Hypothalamus (tissue), 51 donors: Measurements from ENCODE around the gene ADPRS.

Source experiments
- DNase-seq, 51 donors: peaks; one replicate each; lab custom pipeline; 2025; lab: John Stamatoyannopoulos, UW

Gene ADPRS, protein sequence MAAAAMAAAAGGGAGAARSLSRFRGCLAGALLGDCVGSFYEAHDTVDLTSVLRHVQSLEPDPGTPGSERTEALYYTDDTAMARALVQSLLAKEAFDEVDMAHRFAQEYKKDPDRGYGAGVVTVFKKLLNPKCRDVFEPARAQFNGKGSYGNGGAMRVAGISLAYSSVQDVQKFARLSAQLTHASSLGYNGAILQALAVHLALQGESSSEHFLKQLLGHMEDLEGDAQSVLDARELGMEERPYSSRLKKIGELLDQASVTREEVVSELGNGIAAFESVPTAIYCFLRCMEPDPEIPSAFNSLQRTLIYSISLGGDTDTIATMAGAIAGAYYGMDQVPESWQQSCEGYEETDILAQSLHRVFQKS

DNA sequence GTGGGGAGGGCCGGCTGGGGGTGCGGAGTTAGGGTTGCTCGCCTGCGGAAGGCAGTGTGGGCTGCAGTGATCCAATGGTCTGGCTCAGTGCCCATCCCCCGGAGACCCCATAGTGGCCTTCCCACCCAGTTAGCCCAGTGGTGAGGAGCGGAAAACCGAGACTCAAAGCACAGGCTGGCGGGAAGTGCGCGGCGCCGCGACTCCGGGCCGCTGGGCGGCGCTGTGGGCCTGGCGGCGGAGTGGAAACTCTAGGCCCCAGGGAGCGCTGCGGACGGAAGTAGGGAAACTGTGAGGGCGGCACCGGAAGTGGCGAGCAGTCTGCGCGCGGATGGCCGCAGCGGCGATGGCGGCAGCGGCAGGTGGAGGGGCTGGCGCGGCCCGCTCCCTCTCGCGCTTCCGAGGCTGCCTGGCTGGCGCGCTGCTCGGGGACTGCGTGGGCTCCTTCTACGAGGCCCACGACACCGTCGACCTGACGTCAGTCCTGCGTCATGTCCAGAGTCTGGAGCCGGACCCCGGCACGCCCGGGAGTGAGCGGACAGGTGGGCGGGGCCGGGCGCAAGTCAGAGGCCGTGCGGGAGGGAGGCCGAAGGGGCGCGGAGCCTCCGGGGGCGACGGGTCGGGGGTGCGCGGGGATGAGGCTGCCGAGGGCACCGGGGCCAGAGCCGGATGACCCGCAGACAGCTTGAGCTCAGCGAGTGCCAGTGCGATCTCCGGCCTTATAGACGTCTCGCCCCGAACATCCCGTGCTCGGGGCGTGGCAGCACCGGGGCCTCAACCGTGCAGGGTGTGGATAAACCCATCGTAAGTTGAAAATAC is at the start of gene ADPRS:
Gene ADPRS, plus strand, starts transcription at position 316 of the 816 bp plus-strand sequence. Its CDS starts 13 bp downstream, at position 329.
- DNase-seq: peak; percentile 19 to 91 (median 79)

DNA sequence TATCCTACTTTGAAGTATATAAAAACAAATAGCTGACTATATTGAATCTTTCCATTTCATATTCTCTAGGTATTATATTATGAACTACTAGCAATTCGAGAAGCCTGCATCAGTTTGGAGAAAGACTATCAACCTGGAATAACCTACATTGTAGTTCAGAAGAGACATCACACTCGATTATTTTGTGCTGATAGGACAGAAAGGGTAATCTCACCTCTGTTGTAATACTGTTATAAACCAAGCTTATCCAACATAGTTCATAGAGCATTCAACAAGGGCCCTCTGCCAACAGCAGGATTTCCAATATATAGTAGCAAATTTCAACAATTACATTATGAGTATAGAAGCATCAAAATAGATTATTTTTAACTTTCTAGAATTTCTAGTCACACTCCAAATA is 48.5 kb upstream of the ADPRS start:
- no peak for DNase-seq

- DNase-seq: no peak
These were observed 36.9 kb upstream of the ADPRS start for GRCh38 chr1:36051821-36052220.

GRCh38 chr1:36053978-36054377 is 34.7 kb upstream of the ADPRS start:
- no peak for DNase-seq

- no peak for DNase-seq
These were observed 33.0 kb upstream of the ADPRS start for GRCh38 chr1:36055706-36056105.

- DNase-seq: no peak
These were observed 26.4 kb upstream of the ADPRS start for GRCh38 chr1:36062315-36062714.

GRCh38 chr1:36067871-36068270 is 20.8 kb upstream of the ADPRS start:
- DNase-seq: peak in 1 of 51 donors; percentile 15

GRCh38 chr1:36068866-36069265 is 19.8 kb upstream of the ADPRS start:
- no peak for DNase-seq

DNA sequence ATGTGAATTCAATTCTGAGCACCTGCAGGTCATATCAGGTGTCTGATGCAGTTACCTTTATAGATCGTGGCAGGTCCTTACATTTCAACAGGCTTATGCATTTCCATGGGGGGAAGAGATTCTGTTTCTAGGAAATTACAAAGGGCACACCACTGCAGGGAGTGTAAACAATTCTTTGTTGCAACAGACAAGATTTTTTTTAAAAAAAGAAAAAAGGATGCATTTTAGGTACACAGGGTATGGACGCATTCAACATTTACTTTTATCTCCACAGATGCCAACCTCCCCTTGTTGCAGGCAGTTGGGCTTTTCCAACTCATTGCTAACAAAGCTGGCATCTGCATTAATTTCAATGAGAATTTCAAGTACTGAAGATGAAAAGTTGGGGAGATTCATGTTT is 18.3 kb upstream of the ADPRS start:
- no peak for DNase-seq

DNA sequence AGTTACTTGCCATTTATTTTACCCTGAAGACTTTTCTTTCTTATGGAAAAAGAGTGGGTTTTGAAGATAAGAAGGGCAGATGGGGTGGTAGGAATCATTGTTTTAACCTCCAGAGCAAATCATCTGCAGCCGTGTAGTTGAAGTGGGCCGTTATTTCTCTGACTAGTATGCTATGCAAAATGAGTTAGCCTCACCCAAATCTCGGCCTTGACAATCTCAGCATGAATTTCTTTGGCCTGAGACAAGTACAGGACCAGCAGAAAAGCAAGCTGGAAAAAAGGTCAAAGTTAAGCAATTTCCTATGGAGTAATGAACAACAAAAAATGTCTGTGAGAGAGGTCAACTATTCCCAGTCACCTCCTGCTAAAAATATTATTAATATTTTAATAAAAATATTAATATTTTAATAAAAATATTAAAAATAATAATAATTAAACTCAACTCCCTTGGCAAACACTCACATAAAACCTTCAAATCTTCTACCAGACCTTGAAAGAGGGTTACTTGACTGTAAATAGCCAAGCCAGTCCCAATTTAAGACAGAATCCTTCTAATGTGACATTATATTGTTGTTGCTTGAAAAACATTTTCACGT is 11.6 kb upstream of the ADPRS start:
- DNase-seq: no peak

DNA sequence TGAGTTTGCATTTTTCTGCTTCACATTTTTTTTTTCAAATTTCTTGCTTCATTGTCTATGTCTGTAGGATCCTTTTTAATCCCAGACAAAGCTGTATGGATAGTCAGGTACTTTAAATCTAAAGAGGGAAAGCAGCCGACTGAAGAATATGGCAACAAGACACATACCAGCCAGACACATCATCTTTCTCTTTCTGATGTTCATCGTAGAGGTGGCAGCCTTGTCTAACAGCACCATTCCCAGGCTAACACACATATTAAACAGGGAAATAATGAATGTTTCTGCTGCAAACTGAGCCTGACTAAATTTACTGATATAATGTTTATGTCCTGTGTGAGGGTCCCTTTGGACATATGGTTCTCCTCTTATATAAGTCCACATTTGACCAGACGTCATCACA is 8.5 kb upstream of the ADPRS start:
- no peak for DNase-seq

- DNase-seq: no peak
These were observed 7.9 kb upstream of the ADPRS start for GRCh38 chr1:36080801-36081200.

- DNase-seq: no peak
These were observed 6.7 kb upstream of the ADPRS start for GRCh38 chr1:36081926-36082485.

- no peak for DNase-seq
These were observed 5.5 kb upstream of the ADPRS start for GRCh38 chr1:36083219-36083618.

DNA sequence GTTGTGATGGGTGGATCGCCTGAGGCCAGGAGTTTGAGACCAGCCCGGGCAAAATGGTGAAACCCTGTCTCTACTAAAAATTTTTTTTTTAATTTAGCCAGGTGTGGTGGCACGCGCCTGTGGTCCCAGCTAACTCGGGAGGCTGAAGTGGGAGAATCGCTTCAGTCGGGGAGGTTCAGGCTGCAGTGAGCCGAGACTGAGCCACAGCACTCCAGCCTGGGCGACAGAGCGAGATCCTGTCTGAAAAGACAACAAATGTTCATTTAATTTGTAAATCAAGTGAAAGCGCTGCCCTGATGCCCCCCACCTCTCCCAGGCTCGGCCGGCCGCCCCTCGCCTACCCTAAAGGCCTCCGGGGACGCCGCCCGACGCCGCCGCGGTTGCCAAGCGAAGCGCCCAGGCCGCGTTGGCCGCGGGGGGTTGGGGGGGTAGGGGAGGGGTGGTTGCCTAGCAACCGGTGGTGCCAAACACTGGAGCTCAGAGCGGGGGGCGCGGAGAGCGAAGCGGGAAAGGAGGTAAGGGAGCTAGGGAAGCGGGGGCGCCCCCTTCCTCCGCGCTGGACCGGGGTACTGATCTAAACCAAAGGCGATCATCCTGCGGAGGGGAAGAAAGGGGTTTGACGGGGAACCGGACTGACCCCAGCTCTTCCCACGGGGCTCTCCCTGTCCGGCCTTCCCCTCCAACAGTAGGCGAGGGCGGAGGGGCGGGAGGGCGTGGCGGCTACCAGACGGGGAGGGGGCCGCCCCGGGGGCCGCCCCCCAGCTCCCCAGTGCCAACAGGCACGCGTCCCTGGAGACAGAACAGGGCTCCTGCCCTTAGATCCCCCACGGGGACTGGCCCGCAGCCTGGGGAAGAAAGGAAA is 4.8 kb upstream of the ADPRS start, which contains the start of gene TEKT2:
Gene TEKT2, plus strand, starts transcription at position 460 of the 862 bp plus-strand sequence. CDS start 828 bp downstream, outside the sequence.
- DNase-seq: peak in 41 of 51 donors; percentile 15 to 79 (median 55)

GRCh38 chr1:36084497-36085115 is 4.1 kb upstream of the ADPRS start:
- peak in 3 of 51 donors; percentile 21 to 29 (median 23) for DNase-seq

DNA sequence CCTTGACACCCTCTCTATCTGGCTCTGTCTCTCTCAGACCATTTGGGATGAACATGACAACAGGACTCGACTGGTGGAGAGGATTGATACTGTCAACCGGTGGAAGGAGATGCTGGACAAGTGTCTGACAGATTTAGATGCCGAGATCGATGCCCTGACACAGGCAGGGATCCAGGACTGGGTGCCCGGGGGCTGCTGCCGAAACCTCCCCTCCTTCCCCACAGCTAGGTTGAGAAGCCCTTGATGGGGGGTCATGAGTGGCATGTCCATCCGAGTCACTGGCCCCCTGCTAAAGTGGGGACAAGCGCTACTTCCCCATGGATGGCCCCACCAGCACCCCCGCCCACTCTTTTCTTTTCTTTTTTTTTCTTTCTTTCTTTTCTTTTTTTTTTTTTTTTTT is 3.6 kb upstream of the ADPRS start:
- no peak for DNase-seq

- no peak for DNase-seq
These were observed 2.8 kb upstream of the ADPRS start for GRCh38 chr1:36085686-36086526.
